ENCODE results near the gene DZIP1L. TPM values are rescaled to one million over a fixed set of nuclear protein-coding genes. Genes with fewer than 3 reads are reported as not detected.

Gene DZIP1L
- total RNA-seq, 1 experiment from 2014 or later = 15.3 TPM

DNA sequence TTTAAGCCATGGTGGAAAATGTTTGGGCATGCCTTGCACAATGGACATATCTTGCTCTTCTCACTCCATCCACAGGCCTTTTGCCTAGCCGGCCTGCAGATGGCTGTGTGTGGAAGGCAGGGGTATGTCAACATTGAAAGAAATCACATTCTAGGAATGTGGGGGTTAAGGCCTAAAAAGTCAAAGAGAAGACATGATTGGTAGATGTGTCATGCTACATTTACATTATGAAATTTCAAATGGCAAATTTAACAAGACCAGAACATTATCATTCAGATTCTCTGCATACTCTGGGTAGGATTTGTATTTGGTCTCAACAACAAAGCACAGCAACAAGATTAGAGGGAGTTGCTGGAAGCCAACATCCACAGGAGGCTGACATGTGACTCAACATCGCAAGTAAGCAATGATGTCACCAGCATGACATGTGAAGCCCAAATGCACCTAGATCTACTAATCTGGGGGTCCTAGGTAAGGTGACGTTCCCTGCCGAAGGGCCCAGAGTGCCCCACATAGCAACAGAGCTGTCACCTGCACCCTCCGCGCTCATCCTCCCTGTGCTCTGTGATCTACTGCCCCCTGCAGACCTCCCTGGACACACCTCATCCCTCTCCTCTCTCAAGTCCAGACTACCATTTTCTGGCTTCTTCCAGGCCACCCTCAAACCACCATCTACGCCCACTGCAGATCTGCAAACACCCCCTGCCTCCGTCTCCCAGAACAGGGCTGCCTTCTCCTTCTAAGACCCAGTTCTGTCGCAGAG, 66.1 kb downstream of the DZIP1L start:
- POLR2A ChIA-PET = no interaction called here
- no peak for TF ChIP-seq SMAD3 (CRISPR knock-in tag; IDR thresholded peaks at IDR 0.05; ENCODE audit: borderline replicate concordance)
- TF ChIP-seq, protein P1, sequence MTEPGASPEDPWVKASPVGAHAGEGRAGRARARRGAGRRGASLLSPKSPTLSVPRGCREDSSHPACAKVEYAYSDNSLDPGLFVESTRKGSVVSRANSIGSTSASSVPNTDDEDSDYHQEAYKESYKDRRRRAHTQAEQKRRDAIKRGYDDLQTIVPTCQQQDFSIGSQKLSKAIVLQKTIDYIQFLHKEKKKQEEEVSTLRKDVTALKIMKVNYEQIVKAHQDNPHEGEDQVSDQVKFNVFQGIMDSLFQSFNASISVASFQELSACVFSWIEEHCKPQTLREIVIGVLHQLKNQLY (CRISPR knock-in tag; IDR thresholded peaks at IDR 0.05) = no peak
- ATAC-seq (peak; percentile 73), DNase-seq (ENCODE audit: low spot score) (peak; percentile 33)
- Mint-ChIP-seq H3K27me3 (ENCODE audit: low read depth) (no peaks in the 10 kb centered on the region), H3K4me1 (peaks cover 18% of the 10 kb centered on the region), H3K9me3 (no peaks in the 10 kb centered on the region), H3K36me3 (no peaks in the 10 kb centered on the region), H3K4me3 (no peak overlapping the region), H3K27ac (no peak overlapping the region)
- CTCF ChIA-PET = interaction anchor here (0.5 to 1.0 kb wide), 2 partner anchors 9 to 289 kb away, joined by 3 to 4 read pairs; no protein-coding TSS in a partner anchor

DNA sequence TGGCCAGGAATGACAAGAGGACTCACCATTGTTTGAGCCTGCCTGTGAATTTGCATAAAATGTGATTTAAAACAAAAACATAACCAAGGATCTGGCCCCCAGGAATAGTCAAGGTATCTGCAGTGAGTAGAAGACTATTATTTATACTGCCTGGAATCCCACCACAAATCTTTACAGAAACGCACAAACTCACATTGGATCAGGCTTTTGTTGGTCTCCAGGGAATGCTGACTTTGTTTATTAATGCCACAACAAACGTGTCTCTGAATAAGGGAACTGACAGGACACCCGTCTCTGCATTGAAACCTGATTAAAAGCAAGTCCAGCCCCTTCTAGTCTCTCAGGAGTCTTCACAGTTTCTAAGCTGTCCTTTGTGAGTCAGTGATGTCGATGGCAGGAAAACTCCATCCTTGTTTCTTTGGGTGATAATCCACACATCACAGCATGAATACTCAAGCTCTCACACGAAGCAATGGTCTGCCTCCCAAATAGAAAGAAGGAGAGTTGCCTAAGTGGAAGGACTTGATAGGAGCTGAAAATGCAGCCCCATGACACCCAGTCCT, 67.7 kb downstream of the DZIP1L start:
- no peak overlapping the region for H3K4me3 Mint-ChIP-seq
- peaks cover 18% of the 10 kb centered on the region for H3K4me1 Mint-ChIP-seq
- no peaks in the 10 kb centered on the region for H3K27me3 Mint-ChIP-seq (ENCODE audit: low read depth)
- CTCF ChIA-PET = interaction anchor here (0.9 to 1.5 kb wide), 7 partner anchors 13 to 1034 kb away, joined by 3 to 6 read pairs (median 3); partner anchors contain the start of gene DZIP1L
- DNase-seq (ENCODE audit: low spot score) (no peak), ATAC-seq (no peak)
- H3K27ac Mint-ChIP-seq = peak overlapping the region; percentile 5; the same call in 1 of the 2 replicates
- POLR2A ChIA-PET = interaction anchor here (0.6 kb wide), 1 partner anchor 106 kb away, joined by 4 read pairs; no protein-coding TSS in a partner anchor
- H3K36me3 Mint-ChIP-seq = no peaks in the 10 kb centered on the region
- no peaks in the 10 kb centered on the region for H3K9me3 Mint-ChIP-seq
- TF ChIP-seq JAZF1 (CRISPR knock-in tag; IDR thresholded peaks at IDR 0.05) = no peak
- no peak for TF ChIP-seq ZNF317 (CRISPR knock-in tag; IDR thresholded peaks at IDR 0.05; ENCODE audit: borderline replicate concordance, low read depth)
- TF ChIP-seq RELA (CRISPR knock-in tag; IDR thresholded peaks at IDR 0.05; ENCODE audit: borderline replicate concordance) = no peak
- TF ChIP-seq MYBL2 (CRISPR knock-in tag; IDR thresholded peaks at IDR 0.05) = no peak
- TF ChIP-seq GABPB1 (CRISPR knock-in tag; IDR thresholded peaks at IDR 0.05) = no peak
- TF ChIP-seq ZNF423 (CRISPR knock-in tag; IDR thresholded peaks at IDR 0.05) = no peak
- no peak for TF ChIP-seq TP53 (CRISPR knock-in tag; IDR thresholded peaks at IDR 0.05)
- TF ChIP-seq, protein P2, sequence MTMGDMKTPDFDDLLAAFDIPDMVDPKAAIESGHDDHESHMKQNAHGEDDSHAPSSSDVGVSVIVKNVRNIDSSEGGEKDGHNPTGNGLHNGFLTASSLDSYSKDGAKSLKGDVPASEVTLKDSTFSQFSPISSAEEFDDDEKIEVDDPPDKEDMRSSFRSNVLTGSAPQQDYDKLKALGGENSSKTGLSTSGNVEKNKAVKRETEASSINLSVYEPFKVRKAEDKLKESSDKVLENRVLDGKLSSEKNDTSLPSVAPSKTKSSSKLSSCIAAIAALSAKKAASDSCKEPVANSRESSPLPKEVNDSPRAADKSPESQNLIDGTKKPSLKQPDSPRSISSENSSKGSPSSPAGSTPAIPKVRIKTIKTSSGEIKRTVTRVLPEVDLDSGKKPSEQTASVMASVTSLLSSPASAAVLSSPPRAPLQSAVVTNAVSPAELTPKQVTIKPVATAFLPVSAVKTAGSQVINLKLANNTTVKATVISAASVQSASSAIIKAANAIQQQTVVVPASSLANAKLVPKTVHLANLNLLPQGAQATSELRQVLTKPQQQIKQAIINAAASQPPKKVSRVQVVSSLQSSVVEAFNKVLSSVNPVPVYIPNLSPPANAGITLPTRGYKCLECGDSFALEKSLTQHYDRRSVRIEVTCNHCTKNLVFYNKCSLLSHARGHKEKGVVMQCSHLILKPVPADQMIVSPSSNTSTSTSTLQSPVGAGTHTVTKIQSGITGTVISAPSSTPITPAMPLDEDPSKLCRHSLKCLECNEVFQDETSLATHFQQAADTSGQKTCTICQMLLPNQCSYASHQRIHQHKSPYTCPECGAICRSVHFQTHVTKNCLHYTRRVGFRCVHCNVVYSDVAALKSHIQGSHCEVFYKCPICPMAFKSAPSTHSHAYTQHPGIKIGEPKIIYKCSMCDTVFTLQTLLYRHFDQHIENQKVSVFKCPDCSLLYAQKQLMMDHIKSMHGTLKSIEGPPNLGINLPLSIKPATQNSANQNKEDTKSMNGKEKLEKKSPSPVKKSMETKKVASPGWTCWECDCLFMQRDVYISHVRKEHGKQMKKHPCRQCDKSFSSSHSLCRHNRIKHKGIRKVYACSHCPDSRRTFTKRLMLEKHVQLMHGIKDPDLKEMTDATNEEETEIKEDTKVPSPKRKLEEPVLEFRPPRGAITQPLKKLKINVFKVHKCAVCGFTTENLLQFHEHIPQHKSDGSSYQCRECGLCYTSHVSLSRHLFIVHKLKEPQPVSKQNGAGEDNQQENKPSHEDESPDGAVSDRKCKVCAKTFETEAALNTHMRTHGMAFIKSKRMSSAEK (CRISPR knock-in tag; IDR thresholded peaks at IDR 0.05; ENCODE audit: borderline replicate concordance) = no peak
- TF ChIP-seq, protein P3, sequence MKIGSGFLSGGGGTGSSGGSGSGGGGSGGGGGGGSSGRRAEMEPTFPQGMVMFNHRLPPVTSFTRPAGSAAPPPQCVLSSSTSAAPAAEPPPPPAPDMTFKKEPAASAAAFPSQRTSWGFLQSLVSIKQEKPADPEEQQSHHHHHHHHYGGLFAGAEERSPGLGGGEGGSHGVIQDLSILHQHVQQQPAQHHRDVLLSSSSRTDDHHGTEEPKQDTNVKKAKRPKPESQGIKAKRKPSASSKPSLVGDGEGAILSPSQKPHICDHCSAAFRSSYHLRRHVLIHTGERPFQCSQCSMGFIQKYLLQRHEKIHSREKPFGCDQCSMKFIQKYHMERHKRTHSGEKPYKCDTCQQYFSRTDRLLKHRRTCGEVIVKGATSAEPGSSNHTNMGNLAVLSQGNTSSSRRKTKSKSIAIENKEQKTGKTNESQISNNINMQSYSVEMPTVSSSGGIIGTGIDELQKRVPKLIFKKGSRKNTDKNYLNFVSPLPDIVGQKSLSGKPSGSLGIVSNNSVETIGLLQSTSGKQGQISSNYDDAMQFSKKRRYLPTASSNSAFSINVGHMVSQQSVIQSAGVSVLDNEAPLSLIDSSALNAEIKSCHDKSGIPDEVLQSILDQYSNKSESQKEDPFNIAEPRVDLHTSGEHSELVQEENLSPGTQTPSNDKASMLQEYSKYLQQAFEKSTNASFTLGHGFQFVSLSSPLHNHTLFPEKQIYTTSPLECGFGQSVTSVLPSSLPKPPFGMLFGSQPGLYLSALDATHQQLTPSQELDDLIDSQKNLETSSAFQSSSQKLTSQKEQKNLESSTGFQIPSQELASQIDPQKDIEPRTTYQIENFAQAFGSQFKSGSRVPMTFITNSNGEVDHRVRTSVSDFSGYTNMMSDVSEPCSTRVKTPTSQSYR (CRISPR knock-in tag; IDR thresholded peaks at IDR 0.05) = no peak
- no peak for TF ChIP-seq CREM (CRISPR knock-in tag; IDR thresholded peaks at IDR 0.05)
- TF ChIP-seq ATF1 (CRISPR knock-in tag; IDR thresholded peaks at IDR 0.05) = no peak
- TF ChIP-seq, protein P4, sequence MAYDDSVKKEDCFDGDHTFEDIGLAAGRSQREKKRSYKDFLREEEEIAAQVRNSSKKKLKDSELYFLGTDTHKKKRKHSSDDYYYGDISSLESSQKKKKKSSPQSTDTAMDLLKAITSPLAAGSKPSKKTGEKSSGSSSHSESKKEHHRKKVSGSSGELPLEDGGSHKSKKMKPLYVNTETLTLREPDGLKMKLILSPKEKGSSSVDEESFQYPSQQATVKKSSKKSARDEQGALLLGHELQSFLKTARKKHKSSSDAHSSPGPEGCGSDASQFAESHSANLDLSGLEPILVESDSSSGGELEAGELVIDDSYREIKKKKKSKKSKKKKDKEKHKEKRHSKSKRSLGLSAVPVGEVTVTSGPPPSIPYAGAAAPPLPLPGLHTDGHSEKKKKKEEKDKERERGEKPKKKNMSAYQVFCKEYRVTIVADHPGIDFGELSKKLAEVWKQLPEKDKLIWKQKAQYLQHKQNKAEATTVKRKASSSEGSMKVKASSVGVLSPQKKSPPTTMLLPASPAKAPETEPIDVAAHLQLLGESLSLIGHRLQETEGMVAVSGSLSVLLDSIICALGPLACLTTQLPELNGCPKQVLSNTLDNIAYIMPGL (CRISPR knock-in tag; IDR thresholded peaks at IDR 0.05) = no peak
- TF ChIP-seq, protein P5, sequence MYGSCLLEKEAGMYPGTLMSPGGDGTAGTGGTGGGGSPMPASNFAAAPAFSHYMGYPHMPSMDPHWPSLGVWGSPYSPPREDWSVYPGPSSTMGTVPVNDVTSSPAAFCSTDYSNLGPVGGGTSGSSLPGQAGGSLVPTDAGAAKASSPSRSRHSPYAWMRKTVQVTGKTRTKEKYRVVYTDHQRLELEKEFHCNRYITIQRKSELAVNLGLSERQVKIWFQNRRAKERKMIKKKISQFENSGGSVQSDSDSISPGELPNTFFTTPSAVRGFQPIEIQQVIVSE (CRISPR knock-in tag; IDR thresholded peaks at IDR 0.05; ENCODE audit: borderline replicate concordance) = no peak
- TF ChIP-seq, protein P6, sequence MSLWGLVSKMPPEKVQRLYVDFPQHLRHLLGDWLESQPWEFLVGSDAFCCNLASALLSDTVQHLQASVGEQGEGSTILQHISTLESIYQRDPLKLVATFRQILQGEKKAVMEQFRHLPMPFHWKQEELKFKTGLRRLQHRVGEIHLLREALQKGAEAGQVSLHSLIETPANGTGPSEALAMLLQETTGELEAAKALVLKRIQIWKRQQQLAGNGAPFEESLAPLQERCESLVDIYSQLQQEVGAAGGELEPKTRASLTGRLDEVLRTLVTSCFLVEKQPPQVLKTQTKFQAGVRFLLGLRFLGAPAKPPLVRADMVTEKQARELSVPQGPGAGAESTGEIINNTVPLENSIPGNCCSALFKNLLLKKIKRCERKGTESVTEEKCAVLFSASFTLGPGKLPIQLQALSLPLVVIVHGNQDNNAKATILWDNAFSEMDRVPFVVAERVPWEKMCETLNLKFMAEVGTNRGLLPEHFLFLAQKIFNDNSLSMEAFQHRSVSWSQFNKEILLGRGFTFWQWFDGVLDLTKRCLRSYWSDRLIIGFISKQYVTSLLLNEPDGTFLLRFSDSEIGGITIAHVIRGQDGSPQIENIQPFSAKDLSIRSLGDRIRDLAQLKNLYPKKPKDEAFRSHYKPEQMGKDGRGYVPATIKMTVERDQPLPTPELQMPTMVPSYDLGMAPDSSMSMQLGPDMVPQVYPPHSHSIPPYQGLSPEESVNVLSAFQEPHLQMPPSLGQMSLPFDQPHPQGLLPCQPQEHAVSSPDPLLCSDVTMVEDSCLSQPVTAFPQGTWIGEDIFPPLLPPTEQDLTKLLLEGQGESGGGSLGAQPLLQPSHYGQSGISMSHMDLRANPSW (CRISPR knock-in tag; conservative IDR thresholded peaks at IDR 0.05; ENCODE audit: low read depth) = no peak
- TF ChIP-seq, protein P7, sequence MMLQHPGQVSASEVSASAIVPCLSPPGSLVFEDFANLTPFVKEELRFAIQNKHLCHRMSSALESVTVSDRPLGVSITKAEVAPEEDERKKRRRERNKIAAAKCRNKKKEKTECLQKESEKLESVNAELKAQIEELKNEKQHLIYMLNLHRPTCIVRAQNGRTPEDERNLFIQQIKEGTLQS (CRISPR knock-in tag; conservative IDR thresholded peaks at IDR 0.05) = no peak
- TF ChIP-seq SMAD4 (CRISPR knock-in tag; IDR thresholded peaks at IDR 0.05) = no peak
- TF ChIP-seq NR3C1 (CRISPR knock-in tag; conservative IDR thresholded peaks at IDR 0.05; ENCODE audit: low read depth) = no peak
